ENCODE measurements around the gene LRIT2. TPM values are rescaled to one million over a fixed set of nuclear protein-coding genes. Genes with fewer than 3 reads are reported as not detected.
"Not testable (repeated sequence)": the region's sequence is repeated elsewhere in the genome, so short reads cannot be mapped to it uniquely, and the experiment has no call there.

Gene LRIT2
- total and polyA plus RNA-seq, 8 donors, result not detected

DNA sequence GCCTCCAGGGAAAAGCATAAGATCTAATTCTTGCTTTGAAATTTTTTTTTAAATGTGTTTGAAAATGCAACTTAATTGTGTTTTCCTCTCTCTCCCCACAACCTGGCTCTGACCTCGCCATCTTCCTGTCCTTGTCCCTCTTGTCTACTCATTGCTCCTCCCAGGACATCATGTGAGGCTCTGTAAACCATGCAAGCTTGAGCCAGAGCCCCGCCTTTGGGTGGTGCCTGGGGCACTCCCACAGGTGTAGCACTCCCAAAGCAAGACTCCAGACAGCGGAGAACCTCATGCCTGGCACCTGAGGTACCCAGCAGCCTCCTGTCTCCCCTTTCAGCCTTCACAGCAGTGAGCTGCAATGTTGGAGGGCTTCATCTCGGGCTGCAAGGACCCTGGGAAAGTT is 40.8 kb downstream of the LRIT2 start:
- Histone ChIP-seq H3K9me3 (no peaks in the 10 kb centered on the region), H3K27me3 (no peaks in the 10 kb centered on the region), H3K4me1 (no peaks in the 10 kb centered on the region), H3K27ac (no peak overlapping the region), H3K4me3 (no peak overlapping the region), H3K36me3 (no peaks in the 10 kb centered on the region)
- TF ChIP-seq, protein P1, sequence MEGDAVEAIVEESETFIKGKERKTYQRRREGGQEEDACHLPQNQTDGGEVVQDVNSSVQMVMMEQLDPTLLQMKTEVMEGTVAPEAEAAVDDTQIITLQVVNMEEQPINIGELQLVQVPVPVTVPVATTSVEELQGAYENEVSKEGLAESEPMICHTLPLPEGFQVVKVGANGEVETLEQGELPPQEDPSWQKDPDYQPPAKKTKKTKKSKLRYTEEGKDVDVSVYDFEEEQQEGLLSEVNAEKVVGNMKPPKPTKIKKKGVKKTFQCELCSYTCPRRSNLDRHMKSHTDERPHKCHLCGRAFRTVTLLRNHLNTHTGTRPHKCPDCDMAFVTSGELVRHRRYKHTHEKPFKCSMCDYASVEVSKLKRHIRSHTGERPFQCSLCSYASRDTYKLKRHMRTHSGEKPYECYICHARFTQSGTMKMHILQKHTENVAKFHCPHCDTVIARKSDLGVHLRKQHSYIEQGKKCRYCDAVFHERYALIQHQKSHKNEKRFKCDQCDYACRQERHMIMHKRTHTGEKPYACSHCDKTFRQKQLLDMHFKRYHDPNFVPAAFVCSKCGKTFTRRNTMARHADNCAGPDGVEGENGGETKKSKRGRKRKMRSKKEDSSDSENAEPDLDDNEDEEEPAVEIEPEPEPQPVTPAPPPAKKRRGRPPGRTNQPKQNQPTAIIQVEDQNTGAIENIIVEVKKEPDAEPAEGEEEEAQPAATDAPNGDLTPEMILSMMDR (IDR thresholded peaks at IDR 0.05), result no peak
- intact Hi-C loops (cut with DNase I), result no loop called here
- ATAC-seq (no peak), DNase-seq (no peak), FAIRE-seq (no peak)
- WGBS, 2 donors, result 65 to 73% methylated on average over 4 of the region's 4 CpGs

DNA sequence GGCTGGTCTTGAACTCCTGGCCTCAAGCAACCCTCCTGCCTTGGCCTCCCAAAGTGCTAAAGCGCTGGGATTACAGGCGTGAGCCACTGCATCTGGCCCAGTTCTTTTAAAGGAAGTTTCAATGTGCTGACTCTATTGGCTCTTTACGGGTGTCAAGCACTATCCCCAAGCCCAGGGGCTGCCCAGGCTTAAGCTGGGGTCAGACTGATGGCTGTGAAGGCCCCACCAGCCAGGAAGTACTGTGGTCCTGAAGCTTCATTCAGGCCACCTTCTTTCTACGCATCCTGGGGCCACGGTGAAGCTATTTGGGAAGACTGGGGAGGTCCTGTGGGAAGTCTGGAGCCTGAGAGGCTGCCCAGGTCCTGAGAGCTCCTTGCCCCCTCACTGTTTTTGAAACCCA is 43.7 kb downstream of the LRIT2 start:
- DNase-seq (no peak), ATAC-seq (no peak), FAIRE-seq (no peak)
- no peak overlapping the region for H3K4me3 ChIP-seq
- WGBS, 2 donors, result 72 to 89% methylated on average over 5 of the region's 5 CpGs
- TF ChIP-seq, protein P1 (IDR thresholded peaks at IDR 0.05), result no peak
- H3K9me3 ChIP-seq, result no peaks in the 10 kb centered on the region
- H3K36me3 ChIP-seq, result no peaks in the 10 kb centered on the region
- no peaks in the 10 kb centered on the region for H3K4me1 ChIP-seq
- H3K27ac ChIP-seq, result no peak overlapping the region
- H3K27me3 ChIP-seq, result no peaks in the 10 kb centered on the region
- intact Hi-C loops (cut with DNase I), result no loop called here

DNA sequence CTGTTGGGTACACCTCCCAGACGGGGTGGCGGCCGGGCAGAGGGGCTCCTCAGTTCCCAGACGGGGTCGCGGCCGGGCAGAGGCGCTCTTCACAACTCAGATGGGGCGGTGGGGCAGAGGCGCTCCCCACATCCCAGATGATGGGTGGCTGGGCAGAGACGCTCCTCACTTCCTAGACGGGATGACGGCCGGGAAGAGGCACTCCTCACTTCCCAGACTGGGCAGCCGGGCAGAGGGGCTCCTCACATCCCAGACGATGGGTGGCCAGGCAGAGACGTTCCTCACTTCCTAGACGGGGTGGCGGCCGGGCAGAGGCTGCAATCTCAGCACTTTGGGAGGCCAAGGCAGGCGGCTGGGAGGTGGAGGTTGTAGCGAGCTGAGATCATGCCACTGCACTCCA is 45.0 kb downstream of the LRIT2 start:
- not testable (repeated sequence) for H3K27ac ChIP-seq, DNase-seq

DNA sequence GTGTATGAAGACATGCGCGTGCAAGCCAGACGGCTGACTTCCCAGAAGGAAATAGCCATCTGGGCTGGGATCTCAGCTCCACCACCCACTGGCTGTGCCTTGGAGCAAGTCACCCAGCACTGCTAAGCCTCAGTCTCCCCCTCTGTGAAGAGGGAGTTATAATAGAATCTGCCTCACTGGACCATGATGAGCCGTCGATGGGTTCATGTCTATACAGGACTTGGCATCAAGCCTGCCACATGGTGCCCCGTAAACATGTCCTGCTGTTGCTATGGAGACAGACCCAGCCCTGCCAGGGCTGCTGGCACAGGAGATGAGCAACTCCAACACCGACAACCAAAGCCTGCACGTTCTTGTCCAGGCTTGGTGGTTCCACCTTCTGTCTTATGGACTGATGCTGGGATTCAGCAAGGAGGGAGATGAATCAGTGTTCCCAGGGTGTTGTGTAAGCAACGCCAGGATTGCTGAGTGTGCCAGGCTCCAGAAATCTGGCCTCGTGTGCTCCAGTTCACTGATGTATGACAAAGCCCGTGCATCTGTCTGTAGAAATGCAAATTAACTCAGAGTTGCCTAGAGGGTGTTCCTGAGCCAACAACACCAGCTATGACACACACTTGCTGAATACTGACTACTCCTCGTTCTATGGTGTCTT is 46.2 kb downstream of the LRIT2 start:
- Histone ChIP-seq H3K4me3 (no peak overlapping the region), H3K36me3 (no peaks in the 10 kb centered on the region), H3K4me1 (no peaks in the 10 kb centered on the region), H3K27me3 (no peaks in the 10 kb centered on the region), H3K27ac (no peak overlapping the region), H3K9me3 (no peaks in the 10 kb centered on the region)
- 60 to 68% methylated on average over 12 of the region's 12 CpGs for WGBS, 2 donors
- intact Hi-C loops (cut with DNase I), result no loop called here
- FAIRE-seq (no peak), DNase-seq (no peak), ATAC-seq (peak in 2 of 4 donors; percentile 25 to 63)
- TF ChIP-seq, protein P1 (IDR thresholded peaks at IDR 0.05), result no peak

More for the DNA sequence above, 45.0 kb downstream of the LRIT2 start:
- H3K9me3 ChIP-seq; FAIRE-seq; intact Hi-C loops (cut with DNase I); ATAC-seq; H3K4me3 ChIP-seq; H3K36me3 ChIP-seq; H3K27me3 ChIP-seq; H3K4me1 ChIP-seq: not testable (repeated sequence)
- WGBS, 2 donors, result 80 to 85% methylated on average over 17 to 20 of the region's 22 CpGs

DNA sequence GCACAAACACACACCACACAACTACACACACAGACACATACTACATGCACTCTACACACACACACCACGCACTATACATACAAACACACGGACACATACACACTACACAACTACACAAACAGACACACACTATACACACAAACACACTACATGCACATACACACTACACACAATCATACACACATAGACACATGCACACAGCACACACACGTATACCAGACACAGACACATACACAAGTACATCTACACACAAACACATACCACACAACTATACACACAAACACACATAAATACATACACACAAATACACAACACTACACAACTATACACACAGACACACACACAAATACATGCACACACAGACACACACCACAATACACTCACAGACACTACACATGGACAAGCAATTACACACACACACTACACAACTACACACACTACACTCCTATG is 47.2 kb downstream of the LRIT2 start:
- WGBS, 2 donors, result 70 to 76% methylated on average over 3 of the region's 3 CpGs
- Histone ChIP-seq H3K27ac (no peak overlapping the region), H3K4me1 (no peaks in the 10 kb centered on the region), H3K36me3 (no peaks in the 10 kb centered on the region), H3K4me3 (no peak overlapping the region), H3K27me3 (no peaks in the 10 kb centered on the region), H3K9me3 (no peaks in the 10 kb centered on the region)
- intact Hi-C loops (cut with DNase I), result no loop called here
- ATAC-seq (no peak), DNase-seq (no peak), FAIRE-seq (no peak)
- TF ChIP-seq, protein P1 (IDR thresholded peaks at IDR 0.05), result no peak
